Kidney (tissue), 14 donors: ENCODE measurements around the gene TNFRSF12A. TPM values are rescaled to one million over a fixed set of nuclear protein-coding genes. Genes with fewer than 3 reads are reported as not detected.

Source experiments
- DNase-seq, 5 donors: peaks; one replicate each; pipeline ENCODE4 v3.0.0-alpha.2; 2013 to 2020
- FAIRE-seq: peaks from 2 replicates; lab custom pipeline; 2012; peaks lifted over from hg19 to GRCh38; lab: Jason Lieb, UNC
- H3K27ac ChIP-seq, 2 donors: one replicate each; pipeline ENCODE4 v1.7.0; 2013; ENCODE audit warnings: low read depth in 2 of 2, low read length in 2 of 2, inconsistent platforms in 1 of 2
- H3K27me3 ChIP-seq: one replicate; pipeline ENCODE4 v1.7.1; 2013; ENCODE audit warnings: low read length, inconsistent platforms; ENCODE audit not compliant: control insufficient read depth, insufficient read depth
- H3K36me3 ChIP-seq, 3 donors: one replicate each; pipeline versions ENCODE4 v1.7.0 to v1.7.1; 2013; ENCODE audit warnings: low read length in 3 of 3, control low read depth in 1 of 3, inconsistent platforms in 1 of 3; ENCODE audit not compliant: insufficient read depth in 3 of 3, control insufficient read depth in 2 of 3
- H3K4me1 ChIP-seq, 3 donors: one replicate each; pipeline versions ENCODE4 v1.7.0 to v1.7.1; 2013; ENCODE audit warnings: low read length in 3 of 3, inconsistent platforms in 1 of 3, low read depth in 1 of 3; ENCODE audit not compliant: control insufficient read depth in 2 of 3, insufficient read depth in 2 of 3
- H3K4me3 ChIP-seq, 3 donors: one replicate each; pipeline versions ENCODE4 v1.7.0 to v1.8.1; 2013; ENCODE audit warnings: low read length in 3 of 3, control low read depth in 1 of 3, inconsistent platforms in 1 of 3
- H3K9ac ChIP-seq, 3 donors: one replicate each; pipeline versions ENCODE4 v1.7.0 to v1.7.1; 2013; ENCODE audit warnings: low read length in 3 of 3, control low read depth in 1 of 3, inconsistent platforms in 1 of 3
- H3K9me3 ChIP-seq, 3 donors: one replicate each; pipeline versions ENCODE4 v1.7.0 to v1.7.1; 2013; ENCODE audit warnings: low read length in 3 of 3, control low read depth in 1 of 3, inconsistent platforms in 1 of 3; ENCODE audit not compliant: control insufficient read depth in 2 of 3, insufficient read depth in 1 of 3
- CTCF ChIP-seq: IDR thresholded peaks from 3 replicates; pipeline ENCODE4 v1.5.1; 2012; ENCODE audit warnings: mild to moderate bottlenecking, moderate library complexity, borderline replicate concordance; ENCODE audit not compliant: insufficient read depth; ENCODE audit errors: extremely low read depth
- intact Hi-C: fragments of 100-400 bp; cut with DNase I; formaldehyde crosslinking; loops from one replicate; pipeline ENCODE4 v1.11.1; 2022
- polyA plus RNA-seq: library from polyadenylated mRNA; stranded (reverse); fragments of 350-450 nt; fragmentation: Illumina TruSeq; extraction: RNeasy Lipid Tissue Mini Kit (QIAGEN cat#74804); gene quantifications from one replicate; pipeline ENCODE4 v1.2.3, GENCODE V29; 2014; ENCODE audit warnings: low read depth, low replicate concordance; ENCODE audit not compliant: insufficient read depth
- total RNA-seq: library from RNA; stranded (reverse); fragmentation: NEBNext Ultra II Directional; extraction: Animal tissue kit (Norgen Biotek cat#: 25700); gene quantifications from one replicate; pipeline ENCODE4 v1.2.1, GENCODE V29; 2021
- donor health status: control.
- donor health status: control.
- donor health status: control.
- donor health status: control.
- donor health status: control.
- donor health status: DM: yes; HTN: yes; CAD: no.
- donor health status: Normal renal cell carcinoma (clear cell type).

TNFRSF12A gene
- total and polyA plus RNA-seq, 2 donors from 2014 or later: 87.3 to 114 TPM

GRCh38 chr16:3057181-3058138, 37.3 kb downstream of the TNFRSF12A start:
- no peaks in the 10 kb centered on the region for H3K36me3 ChIP-seq
- no peaks in the 10 kb centered on the region for H3K9me3 ChIP-seq
- no peak overlapping the region for H3K4me3 ChIP-seq
- FAIRE-seq (no peak), DNase-seq (peak in 2 of 5 donors; percentile 48 to 78)
- intact Hi-C loops: no loop called here
- H3K27ac ChIP-seq: no peak overlapping the region
- peaks cover 0 to 7% (median 3%) of the 10 kb centered on the region in 3 donors for H3K4me1 ChIP-seq
- TF ChIP-seq CTCF: no peak
- H3K9ac ChIP-seq: no peak overlapping the region
- H3K27me3 ChIP-seq: no peaks in the 10 kb centered on the region

GRCh38 chr16:3058139-3059030, 38.2 kb downstream of the TNFRSF12A start:
- H3K9me3 ChIP-seq: no peaks in the 10 kb centered on the region
- peak overlapping the region; percentile 36 to 65 (median 49) for H3K4me3 ChIP-seq
- H3K4me1 ChIP-seq: peaks cover 0 to 7% (median 3%) of the 10 kb centered on the region in 3 donors
- FAIRE-seq (no peak), DNase-seq (peak; percentile 62 to 88 (median 71))
- H3K9ac ChIP-seq: peak overlapping the region in 2 of 3 donors; percentile 49 to 55
- peak; percentile 5 for TF ChIP-seq CTCF
- H3K27me3 ChIP-seq: no peaks in the 10 kb centered on the region
- peak overlapping the region in 1 of 2 donors; percentile 24 for H3K27ac ChIP-seq
- intact Hi-C loops: no loop called here
- H3K36me3 ChIP-seq: no peaks in the 10 kb centered on the region

GRCh38 chr16:3059041-3059722, 39.0 kb downstream of the TNFRSF12A start:
- Histone ChIP-seq H3K9ac (peak overlapping the region; percentile 21 to 83 (median 49)), H3K27ac (peak overlapping the region; percentile 77 to 84), H3K36me3 (no peaks in the 10 kb centered on the region), H3K4me1 (peaks cover 0 to 7% (median 3%) of the 10 kb centered on the region in 3 donors), H3K9me3 (no peaks in the 10 kb centered on the region), H3K4me3 (peak overlapping the region; percentile 45 to 65 (median 49)), H3K27me3 (no peaks in the 10 kb centered on the region)
- intact Hi-C loops: no loop called here
- DNase-seq (peak; percentile 91 to 98 (median 94)), FAIRE-seq (no peak)
- TF ChIP-seq CTCF: peak; percentile 94
